ENCODE data around the gene MEGF6.

MEGF6 gene

DNA sequence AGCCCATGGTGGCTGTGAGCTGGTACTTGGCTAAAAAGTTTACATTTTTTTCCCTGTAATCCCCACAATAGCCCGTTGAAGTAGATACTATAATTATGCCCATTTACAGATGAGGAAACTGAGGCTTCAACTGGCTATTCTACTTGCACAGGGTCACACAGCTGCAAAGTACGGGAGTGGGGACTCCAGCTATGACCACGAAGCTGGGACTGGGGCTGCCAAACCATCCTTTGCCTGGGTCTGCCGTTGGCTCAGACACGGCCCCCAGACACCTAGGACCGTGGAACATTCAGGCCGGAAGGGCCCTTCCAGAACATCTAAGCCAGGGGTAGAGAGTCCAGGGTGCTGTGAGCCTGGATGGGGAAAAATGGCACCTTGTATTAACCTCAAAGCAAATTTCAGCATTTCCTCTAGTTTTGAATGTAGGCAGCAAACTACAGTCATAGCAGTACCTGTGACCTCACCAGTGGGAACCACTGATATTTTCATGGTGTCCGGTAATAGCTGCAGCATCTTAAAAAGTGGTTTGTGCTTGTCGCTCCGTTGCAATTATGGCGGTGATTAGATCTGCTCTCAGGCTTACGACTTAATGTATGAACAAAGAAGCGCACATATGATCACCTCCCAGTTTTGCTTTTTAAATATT is 45.3 kb upstream of the MEGF6 start:
- DNase-seq (ENCODE audit: low spot score) = peak; percentile 89
- in situ Hi-C loops (cut with MboI; ENCODE audit: low sequenced_read_pairs, unreplicated experiment) = no loop called here
- TF ChIP-seq, protein P1, sequence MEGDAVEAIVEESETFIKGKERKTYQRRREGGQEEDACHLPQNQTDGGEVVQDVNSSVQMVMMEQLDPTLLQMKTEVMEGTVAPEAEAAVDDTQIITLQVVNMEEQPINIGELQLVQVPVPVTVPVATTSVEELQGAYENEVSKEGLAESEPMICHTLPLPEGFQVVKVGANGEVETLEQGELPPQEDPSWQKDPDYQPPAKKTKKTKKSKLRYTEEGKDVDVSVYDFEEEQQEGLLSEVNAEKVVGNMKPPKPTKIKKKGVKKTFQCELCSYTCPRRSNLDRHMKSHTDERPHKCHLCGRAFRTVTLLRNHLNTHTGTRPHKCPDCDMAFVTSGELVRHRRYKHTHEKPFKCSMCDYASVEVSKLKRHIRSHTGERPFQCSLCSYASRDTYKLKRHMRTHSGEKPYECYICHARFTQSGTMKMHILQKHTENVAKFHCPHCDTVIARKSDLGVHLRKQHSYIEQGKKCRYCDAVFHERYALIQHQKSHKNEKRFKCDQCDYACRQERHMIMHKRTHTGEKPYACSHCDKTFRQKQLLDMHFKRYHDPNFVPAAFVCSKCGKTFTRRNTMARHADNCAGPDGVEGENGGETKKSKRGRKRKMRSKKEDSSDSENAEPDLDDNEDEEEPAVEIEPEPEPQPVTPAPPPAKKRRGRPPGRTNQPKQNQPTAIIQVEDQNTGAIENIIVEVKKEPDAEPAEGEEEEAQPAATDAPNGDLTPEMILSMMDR (IDR thresholded peaks at IDR 0.05; ENCODE audit: borderline replicate concordance, control extremely low read depth, extremely low read depth, insufficient read depth, missing control alignments) = no peak

DNA sequence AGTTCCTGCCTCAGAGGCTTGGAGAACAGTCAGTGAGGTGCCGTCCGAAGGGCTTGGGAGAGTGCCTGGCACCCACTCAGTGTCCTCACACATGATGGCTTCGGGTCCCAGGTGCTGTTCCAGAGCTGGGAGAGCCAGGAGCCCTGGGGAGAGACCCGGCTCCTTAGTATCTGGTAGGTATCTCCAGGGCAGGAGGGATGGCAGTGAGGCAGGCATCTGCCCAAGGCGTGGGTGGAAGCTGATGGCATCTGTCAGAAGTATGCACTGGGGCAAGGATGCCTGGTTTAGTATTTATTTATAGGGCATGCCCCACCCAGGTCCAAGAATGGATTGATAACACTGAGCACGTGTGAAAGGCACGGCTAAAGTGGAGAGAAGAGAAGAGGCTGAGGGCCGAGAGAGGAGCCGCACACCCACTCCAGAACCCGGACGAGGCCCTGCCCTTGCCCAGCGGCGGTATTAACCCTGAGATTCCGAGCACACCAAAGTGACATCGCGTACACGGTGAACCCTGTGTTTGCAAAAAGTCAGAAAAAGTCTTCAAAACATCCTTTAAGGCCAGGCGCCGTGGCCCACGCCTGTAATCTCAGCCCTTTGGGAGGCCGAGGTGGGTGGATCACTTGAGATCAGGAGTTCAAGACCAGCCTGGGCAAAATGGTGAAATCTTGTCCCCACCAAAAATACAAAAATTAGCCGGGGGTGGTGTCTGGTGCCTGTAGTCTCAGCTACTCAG is 43.4 kb upstream of the MEGF6 start:
- TF ChIP-seq, protein P1 (IDR thresholded peaks at IDR 0.05; ENCODE audit: borderline replicate concordance, control extremely low read depth, extremely low read depth, insufficient read depth, missing control alignments) = no peak
- in situ Hi-C loops (cut with MboI; ENCODE audit: low sequenced_read_pairs, unreplicated experiment) = no loop called here
- DNase-seq (ENCODE audit: low spot score) = no peak

DNA sequence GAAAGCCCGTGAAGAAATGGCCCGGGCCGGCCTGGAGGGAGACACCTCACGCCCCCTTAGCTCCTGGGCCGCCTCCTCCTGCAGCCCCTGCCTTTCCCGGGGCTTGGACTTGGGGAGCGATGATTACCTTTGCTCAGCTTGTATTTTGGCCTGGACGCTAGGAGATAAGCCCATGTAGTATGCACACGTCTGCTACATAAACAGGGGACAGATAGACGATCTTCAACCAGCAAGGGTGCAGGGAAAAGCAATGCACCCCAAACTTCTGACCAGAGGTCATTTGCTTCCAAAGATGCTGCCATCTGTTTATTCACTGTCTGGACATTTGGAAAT is 41.9 kb upstream of the MEGF6 start:
- DNase-seq (ENCODE audit: low spot score) = no peak
- TF ChIP-seq, protein P1 (IDR thresholded peaks at IDR 0.05; ENCODE audit: borderline replicate concordance, control extremely low read depth, extremely low read depth, insufficient read depth, missing control alignments) = no peak
- in situ Hi-C loops (cut with MboI; ENCODE audit: low sequenced_read_pairs, unreplicated experiment) = no loop called here

DNA sequence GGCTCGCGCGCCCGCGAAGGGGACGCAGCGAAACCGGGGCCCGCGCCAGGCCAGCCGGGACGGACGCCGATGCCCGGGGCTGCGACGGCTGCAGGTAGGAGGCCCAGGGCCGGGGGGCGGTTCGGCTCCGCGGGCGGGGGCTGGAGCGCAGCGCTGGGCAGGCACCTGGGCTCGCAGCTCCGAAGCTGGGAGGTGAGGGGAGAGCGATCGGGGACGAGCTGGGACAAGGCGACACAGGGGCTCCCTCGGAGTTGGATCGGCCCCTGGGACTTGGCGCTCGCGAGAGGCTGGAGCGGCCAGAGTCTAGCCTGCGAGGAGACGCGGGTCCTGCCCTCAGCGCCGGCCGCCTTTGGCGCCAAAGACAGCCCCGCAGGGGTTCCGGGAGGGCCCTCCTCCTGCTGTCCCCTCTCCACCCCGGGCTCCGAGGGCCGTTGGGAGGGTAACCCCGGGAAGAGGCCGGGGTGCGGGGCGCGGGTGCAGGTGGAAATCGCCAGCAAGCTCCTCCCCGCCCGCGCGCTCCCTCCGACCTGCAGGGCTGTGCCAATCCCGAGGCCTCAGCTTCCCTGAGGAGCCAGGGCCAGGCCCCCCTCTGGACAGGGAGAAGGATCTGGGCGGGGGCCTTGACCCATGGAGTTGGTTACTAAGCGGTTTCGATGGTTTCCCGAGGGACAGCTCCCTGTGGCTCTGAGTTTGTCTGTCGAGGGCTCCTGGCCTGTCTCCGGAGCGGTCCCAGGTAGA is 41.4 kb upstream of the MEGF6 start:
- DNase-seq (ENCODE audit: low spot score) = no peak
- in situ Hi-C loops (cut with MboI; ENCODE audit: low sequenced_read_pairs, unreplicated experiment) = no loop called here
- TF ChIP-seq, protein P1 (IDR thresholded peaks at IDR 0.05; ENCODE audit: borderline replicate concordance, control extremely low read depth, extremely low read depth, insufficient read depth, missing control alignments) = no peak

DNA sequence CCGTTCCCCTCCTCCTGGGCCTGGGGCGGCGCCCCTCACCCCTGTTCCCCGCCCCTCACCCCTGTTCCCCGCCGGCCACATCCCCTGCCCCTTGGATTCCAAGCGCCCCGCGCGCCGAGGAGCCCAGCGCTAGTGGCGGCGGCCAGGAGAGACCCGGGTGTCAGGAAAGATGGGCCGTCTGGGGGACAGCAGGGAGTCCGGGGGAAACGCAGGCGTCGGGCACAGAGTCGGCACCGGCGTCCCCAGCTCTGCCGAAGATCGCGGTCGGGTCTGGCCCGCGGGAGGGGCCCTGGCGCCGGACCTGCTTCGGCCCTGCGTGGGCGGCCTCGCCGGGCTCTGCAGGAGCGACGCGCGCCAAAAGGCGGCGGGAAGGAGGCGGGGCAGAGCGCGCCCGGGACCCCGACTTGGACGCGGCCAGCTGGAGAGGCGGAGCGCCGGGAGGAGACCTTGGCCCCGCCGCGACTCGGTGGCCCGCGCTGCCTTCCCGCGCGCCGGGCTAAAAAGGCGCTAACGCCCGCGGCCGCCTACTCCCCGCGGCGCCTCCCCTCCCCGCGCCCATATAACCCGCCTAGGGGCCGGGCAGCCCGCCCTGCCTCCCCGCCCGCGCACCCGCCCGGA is 40.7 kb upstream of the MEGF6 start, which contains the start of gene TP73:
Gene TP73, plus strand, starts transcription at position 587 of the 618 bp plus-strand sequence. CDS start 29,850 bp downstream, outside the sequence.
- TF ChIP-seq, protein P1 (IDR thresholded peaks at IDR 0.05; ENCODE audit: borderline replicate concordance, control extremely low read depth, extremely low read depth, insufficient read depth, missing control alignments) = no peak
- peak; percentile 84 for DNase-seq (ENCODE audit: low spot score)
- in situ Hi-C loops (cut with MboI; ENCODE audit: low sequenced_read_pairs, unreplicated experiment) = no loop called here
